ENCODE data around the gene CLNK.

Gene CLNK

DNA sequence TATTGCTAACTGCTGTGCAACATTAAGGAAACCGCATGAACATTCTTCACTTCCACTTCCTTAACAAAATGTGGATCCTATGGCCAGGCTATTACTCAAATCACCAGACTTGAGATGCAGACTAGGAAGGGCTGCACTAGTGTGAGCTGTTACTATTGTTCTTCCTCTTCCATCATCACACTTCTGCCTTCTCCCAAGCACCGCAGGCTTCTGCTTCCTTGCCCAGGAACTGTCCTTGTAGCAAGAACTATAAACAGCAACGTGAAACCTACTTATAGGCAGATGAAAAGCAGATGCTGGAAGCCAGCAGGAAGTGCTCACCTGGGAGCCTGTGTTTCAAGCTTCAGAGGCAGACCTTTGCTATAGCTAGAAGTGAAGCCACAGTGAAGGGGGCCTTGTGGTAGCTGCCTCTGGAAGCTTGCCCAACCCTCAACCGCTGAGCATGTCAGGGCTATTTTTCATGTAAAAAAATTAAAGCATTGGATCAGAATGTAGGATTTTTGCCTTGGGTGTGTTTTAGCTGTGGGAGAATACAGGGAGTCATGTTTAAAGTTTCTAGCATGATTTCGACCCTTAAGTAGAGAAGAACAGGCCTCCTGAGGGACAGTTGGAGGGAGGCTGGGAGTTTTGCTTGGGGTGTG is 43.9 kb downstream of the CLNK start:
- DNase-seq (ENCODE audit: low read depth, low spot score): no peak
- H3K9me3 ChIP-seq (ENCODE audit: control insufficient read depth, insufficient read depth, low read length): no peaks in the 10 kb centered on the region
- no CpG with 5 or more reads among the region's 5 CpGs for whole genome bisulfite sequencing (ENCODE audit: insufficient coverage, insufficient read length)
- H3K4me3 ChIP-seq (ENCODE audit: low read length): no peak overlapping the region
- no peaks in the 10 kb centered on the region for H3K36me3 ChIP-seq (ENCODE audit: control insufficient read depth, insufficient read depth, low read length)
- no peaks in the 10 kb centered on the region for H3K27me3 ChIP-seq (ENCODE audit: control insufficient read depth, insufficient read depth, low read length)
- no peaks in the 10 kb centered on the region for H3K4me1 ChIP-seq (ENCODE audit: control insufficient read depth, insufficient read depth, low read length)
- no peak overlapping the region for H3K27ac ChIP-seq (ENCODE audit: low read length)

DNA sequence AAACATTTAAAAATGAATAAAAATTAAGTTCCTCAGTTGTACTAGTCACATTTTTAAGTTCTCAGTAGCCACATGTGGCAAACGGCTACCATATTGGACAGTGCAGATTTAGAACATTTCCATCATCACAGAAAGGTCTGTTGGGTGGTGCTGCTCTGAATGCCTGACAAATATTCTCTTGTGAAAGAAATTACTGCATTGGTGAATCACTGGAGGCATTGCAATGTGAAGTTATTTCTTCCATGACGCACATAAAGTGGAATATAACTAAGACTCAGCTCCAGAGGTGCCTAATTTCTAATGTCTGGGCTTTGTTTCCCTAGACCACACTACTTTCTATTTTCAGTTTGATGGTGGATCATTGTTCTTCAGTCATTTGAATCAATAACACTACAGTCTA is 44.9 kb downstream of the CLNK start:
- Histone ChIP-seq H3K4me3 (ENCODE audit: low read length) (no peak overlapping the region), H3K9me3 (ENCODE audit: control insufficient read depth, insufficient read depth, low read length) (no peaks in the 10 kb centered on the region), H3K27ac (ENCODE audit: low read length) (no peak overlapping the region), H3K4me1 (ENCODE audit: control insufficient read depth, insufficient read depth, low read length) (no peaks in the 10 kb centered on the region), H3K36me3 (ENCODE audit: control insufficient read depth, insufficient read depth, low read length) (no peaks in the 10 kb centered on the region), H3K27me3 (ENCODE audit: control insufficient read depth, insufficient read depth, low read length) (no peaks in the 10 kb centered on the region)
- no peak for DNase-seq (ENCODE audit: low read depth, low spot score)
- WGBS (ENCODE audit: insufficient coverage, insufficient read length): no CpG with 5 or more reads among the region's 2 CpGs

DNA sequence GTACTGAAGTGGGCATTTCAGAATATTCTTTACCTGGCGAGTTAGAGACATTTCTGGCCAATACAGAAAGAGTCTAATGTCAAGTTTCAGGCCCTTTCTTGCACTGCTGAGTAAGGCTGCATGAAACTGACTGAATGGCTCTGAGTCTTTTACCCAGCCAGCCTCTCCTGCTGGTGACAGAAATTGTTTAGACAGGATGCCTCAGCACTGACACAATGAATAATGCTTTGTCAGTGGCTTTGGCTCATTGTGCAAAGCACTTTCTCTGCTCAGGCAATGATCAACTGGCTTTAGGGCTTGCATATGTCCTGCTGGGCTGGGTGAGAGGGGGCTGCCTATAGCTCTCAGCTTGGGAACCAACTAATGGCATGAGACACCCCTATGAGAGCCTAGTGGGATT is 45.5 kb downstream of the CLNK start:
- Histone ChIP-seq H3K27me3 (ENCODE audit: control insufficient read depth, insufficient read depth, low read length) (no peaks in the 10 kb centered on the region), H3K36me3 (ENCODE audit: control insufficient read depth, insufficient read depth, low read length) (no peaks in the 10 kb centered on the region), H3K9me3 (ENCODE audit: control insufficient read depth, insufficient read depth, low read length) (no peaks in the 10 kb centered on the region), H3K27ac (ENCODE audit: low read length) (no peak overlapping the region), H3K4me1 (ENCODE audit: control insufficient read depth, insufficient read depth, low read length) (no peaks in the 10 kb centered on the region), H3K4me3 (ENCODE audit: low read length) (no peak overlapping the region)
- no peak for DNase-seq (ENCODE audit: low read depth, low spot score)
- WGBS (ENCODE audit: insufficient coverage, insufficient read length): no CpG with 5 or more reads among the region's 1 CpG

DNA sequence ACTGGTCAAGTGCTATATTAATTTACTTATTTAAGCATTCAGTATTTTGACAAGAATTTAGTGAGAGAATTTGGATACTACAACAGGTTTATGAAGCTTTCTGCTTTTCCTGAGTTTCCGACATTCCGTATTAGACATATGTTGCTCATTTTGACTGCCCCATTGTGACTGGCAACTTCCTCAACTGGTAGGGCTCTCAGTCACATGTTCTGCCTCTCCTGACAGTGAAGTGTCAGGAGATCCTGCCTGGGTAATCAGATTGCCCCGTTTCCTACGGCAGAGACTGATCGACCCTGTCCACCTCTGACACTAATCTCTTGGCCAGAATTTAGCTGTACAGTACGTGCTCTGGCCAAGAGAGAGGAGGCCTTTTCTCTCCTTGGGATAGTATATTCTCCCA is 49.5 kb downstream of the CLNK start:
- Histone ChIP-seq H3K9me3 (ENCODE audit: control insufficient read depth, insufficient read depth, low read length) (no peaks in the 10 kb centered on the region), H3K36me3 (ENCODE audit: control insufficient read depth, insufficient read depth, low read length) (no peaks in the 10 kb centered on the region), H3K4me1 (ENCODE audit: control insufficient read depth, insufficient read depth, low read length) (no peaks in the 10 kb centered on the region), H3K27me3 (ENCODE audit: control insufficient read depth, insufficient read depth, low read length) (no peaks in the 10 kb centered on the region), H3K4me3 (ENCODE audit: low read length) (no peak overlapping the region), H3K27ac (ENCODE audit: low read length) (no peak overlapping the region)
- WGBS (ENCODE audit: insufficient coverage, insufficient read length): no CpG with 5 or more reads among the region's 6 CpGs
- no peak for DNase-seq (ENCODE audit: low read depth, low spot score)

DNA sequence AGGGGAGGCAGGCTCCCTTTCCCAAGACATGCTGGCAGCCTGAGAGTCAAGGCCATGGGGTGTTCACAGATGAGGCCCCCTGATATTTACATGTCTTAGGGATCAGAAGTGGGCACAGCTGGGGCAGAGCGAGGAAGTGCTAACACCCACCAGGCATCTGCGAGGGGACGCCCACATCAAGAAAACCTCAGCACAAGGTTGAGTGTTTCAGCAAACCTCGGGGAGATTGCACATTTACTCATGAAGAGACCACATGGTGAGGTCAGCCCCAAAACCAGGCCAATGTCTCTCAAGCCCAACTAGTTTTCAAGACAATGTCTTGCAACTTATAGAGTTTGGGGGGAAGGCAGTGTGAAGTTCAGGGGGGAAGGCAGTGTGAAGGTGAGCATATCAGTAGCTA is 55.2 kb downstream of the CLNK start:
- WGBS (ENCODE audit: insufficient coverage, insufficient read length): no CpG with 5 or more reads among the region's 4 CpGs

DNA sequence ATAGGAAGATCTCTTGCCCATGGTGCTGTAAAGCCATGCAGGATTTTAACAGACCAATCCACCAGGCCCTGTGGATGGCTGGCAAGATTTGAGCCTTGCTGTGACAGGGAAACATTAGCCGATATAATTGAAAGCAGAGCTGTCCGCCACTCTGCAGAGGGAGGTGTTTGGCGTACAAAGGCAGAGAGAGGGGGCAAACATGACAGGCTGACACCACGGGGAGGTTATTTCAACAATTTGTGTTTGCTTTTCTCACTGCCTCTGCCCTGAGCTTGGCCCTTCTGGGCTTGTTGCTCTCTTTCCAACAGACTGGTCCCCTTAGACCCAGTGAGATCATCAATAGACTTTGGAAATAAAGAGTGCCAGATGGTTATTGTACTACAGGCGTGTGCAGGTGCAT is 59.4 kb downstream of the CLNK start:
- no CpG with 5 or more reads among the region's 5 CpGs for WGBS (ENCODE audit: insufficient coverage, insufficient read length)
- Histone ChIP-seq H3K36me3 (ENCODE audit: control insufficient read depth, insufficient read depth, low read length) (no peaks in the 10 kb centered on the region), H3K9me3 (ENCODE audit: control insufficient read depth, insufficient read depth, low read length) (no peaks in the 10 kb centered on the region), H3K27ac (ENCODE audit: low read length) (no peak overlapping the region), H3K4me3 (ENCODE audit: low read length) (no peak overlapping the region), H3K4me1 (ENCODE audit: control insufficient read depth, insufficient read depth, low read length) (no peaks in the 10 kb centered on the region), H3K27me3 (ENCODE audit: control insufficient read depth, insufficient read depth, low read length) (no peaks in the 10 kb centered on the region)
- no peak for DNase-seq (ENCODE audit: low read depth, low spot score)

More for the DNA sequence above, 55.2 kb downstream of the CLNK start:
- Histone ChIP-seq H3K4me3 (ENCODE audit: low read length) (no peak overlapping the region), H3K36me3 (ENCODE audit: control insufficient read depth, insufficient read depth, low read length) (no peaks in the 10 kb centered on the region), H3K27ac (ENCODE audit: low read length) (no peak overlapping the region), H3K9me3 (ENCODE audit: control insufficient read depth, insufficient read depth, low read length) (no peaks in the 10 kb centered on the region), H3K4me1 (ENCODE audit: control insufficient read depth, insufficient read depth, low read length) (no peaks in the 10 kb centered on the region), H3K27me3 (ENCODE audit: control insufficient read depth, insufficient read depth, low read length) (no peaks in the 10 kb centered on the region)
- no peak for DNase-seq (ENCODE audit: low read depth, low spot score)

DNA sequence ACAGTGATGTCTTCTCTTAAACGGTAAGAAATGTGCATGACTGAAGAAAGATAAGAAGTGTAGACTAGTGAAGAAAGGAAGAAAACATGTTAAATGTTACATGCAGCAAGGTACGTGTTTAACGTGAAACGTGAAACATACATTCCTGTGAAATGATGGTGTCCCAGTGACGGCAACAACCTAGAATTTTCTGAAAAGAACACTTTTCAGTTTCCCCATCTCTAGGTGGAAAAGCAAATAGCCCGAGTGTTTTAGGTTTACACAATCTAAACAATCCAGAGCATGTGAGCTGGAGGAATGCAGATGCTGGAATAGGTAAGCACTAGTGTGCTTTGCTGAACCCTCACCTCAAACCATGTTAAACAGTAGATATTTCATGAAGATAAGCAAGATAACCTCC is 60.7 kb downstream of the CLNK start:
- Histone ChIP-seq H3K36me3 (ENCODE audit: control insufficient read depth, insufficient read depth, low read length) (no peaks in the 10 kb centered on the region), H3K27me3 (ENCODE audit: control insufficient read depth, insufficient read depth, low read length) (no peaks in the 10 kb centered on the region), H3K4me3 (ENCODE audit: low read length) (no peak overlapping the region), H3K9me3 (ENCODE audit: control insufficient read depth, insufficient read depth, low read length) (no peaks in the 10 kb centered on the region), H3K4me1 (ENCODE audit: control insufficient read depth, insufficient read depth, low read length) (no peaks in the 10 kb centered on the region), H3K27ac (ENCODE audit: low read length) (no peak overlapping the region)
- WGBS (ENCODE audit: insufficient coverage, insufficient read length): no CpG with 5 or more reads among the region's 6 CpGs
- no peak for DNase-seq (ENCODE audit: low read depth, low spot score)

DNA sequence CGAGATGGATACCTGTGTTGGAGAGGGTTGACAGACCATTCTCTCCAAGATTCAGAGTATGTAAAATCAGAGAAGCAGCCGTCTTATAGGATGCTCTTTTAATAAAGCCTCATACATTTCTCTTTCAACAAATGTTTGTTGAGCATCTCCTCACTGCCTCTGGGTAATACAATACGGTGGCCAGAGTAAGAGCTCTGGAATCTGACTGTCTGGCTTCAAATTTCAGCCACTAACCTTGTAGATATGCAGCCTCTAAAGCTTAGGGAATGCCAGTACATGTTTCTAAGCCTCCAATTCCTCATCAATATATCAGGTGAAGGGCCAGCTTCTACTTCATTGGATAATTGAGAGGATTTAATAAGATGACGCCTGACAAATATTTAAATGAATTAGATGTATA is 61.3 kb downstream of the CLNK start:
- H3K4me1 ChIP-seq (ENCODE audit: control insufficient read depth, insufficient read depth, low read length): no peaks in the 10 kb centered on the region
- no peaks in the 10 kb centered on the region for H3K27me3 ChIP-seq (ENCODE audit: control insufficient read depth, insufficient read depth, low read length)
- H3K9me3 ChIP-seq (ENCODE audit: control insufficient read depth, insufficient read depth, low read length): no peaks in the 10 kb centered on the region
- H3K36me3 ChIP-seq (ENCODE audit: control insufficient read depth, insufficient read depth, low read length): no peaks in the 10 kb centered on the region
- no peak overlapping the region for H3K27ac ChIP-seq (ENCODE audit: low read length)
- WGBS (ENCODE audit: insufficient coverage, insufficient read length): no CpG with 5 or more reads among the region's 4 CpGs
- H3K4me3 ChIP-seq (ENCODE audit: low read length): no peak overlapping the region
- no peak for DNase-seq (ENCODE audit: low read depth, low spot score)

DNA sequence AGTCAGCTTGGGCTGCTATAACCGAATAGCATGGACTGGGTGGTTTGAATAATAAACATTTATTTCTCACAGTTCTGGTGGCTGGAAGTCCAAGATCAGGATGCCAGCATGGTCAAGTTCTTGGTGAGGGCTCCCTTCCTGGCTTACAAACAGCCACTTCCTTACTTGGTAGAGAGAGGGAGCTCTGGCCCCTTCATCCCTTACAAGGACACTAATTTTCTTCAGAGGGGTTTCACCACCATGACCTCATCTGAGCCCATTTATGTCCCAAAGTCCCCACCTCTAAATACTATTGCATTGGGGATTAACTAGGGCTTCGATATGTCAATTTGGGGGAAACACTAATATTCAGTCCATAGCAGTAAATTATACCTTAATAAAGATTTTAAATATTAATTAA is 61.8 kb downstream of the CLNK start:
- Histone ChIP-seq H3K4me1 (ENCODE audit: control insufficient read depth, insufficient read depth, low read length) (no peaks in the 10 kb centered on the region), H3K36me3 (ENCODE audit: control insufficient read depth, insufficient read depth, low read length) (no peaks in the 10 kb centered on the region), H3K4me3 (ENCODE audit: low read length) (no peak overlapping the region), H3K27me3 (ENCODE audit: control insufficient read depth, insufficient read depth, low read length) (no peaks in the 10 kb centered on the region), H3K9me3 (ENCODE audit: control insufficient read depth, insufficient read depth, low read length) (no peaks in the 10 kb centered on the region), H3K27ac (ENCODE audit: low read length) (no peak overlapping the region)
- WGBS (ENCODE audit: insufficient coverage, insufficient read length): no CpG with 5 or more reads among the region's 2 CpGs
- DNase-seq (ENCODE audit: low read depth, low spot score): peak; percentile 11

DNA sequence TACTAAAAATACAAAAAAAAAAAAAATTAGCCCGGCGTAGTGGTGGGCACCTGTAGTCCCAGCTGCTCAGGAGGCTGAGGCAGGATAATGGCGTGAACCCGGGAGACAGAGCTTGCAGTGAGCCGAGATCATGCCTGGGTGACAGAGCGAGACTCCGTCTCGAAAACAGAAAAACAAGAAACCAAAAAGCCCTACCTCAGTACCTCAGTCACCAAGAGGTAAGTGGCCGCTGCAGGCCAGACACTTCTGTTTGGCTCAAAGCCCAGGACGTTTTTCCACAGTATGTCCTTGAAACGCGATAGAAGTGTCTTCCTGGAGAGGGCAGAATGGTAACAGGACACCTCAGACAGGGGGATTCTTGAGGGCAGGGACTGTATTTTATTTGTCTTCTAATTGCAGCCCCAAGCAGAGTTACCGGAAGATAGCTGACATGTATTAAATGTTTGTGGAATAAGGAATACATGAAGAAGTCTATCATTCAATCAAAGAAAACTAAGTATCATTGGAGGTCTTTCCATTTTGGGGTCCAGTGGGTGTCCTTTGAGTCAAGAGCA is 63.6 kb downstream of the CLNK start:
- no peak for DNase-seq (ENCODE audit: low read depth, low spot score)
- Histone ChIP-seq H3K4me1 (ENCODE audit: control insufficient read depth, insufficient read depth, low read length) (no peaks in the 10 kb centered on the region), H3K27me3 (ENCODE audit: control insufficient read depth, insufficient read depth, low read length) (no peaks in the 10 kb centered on the region), H3K9me3 (ENCODE audit: control insufficient read depth, insufficient read depth, low read length) (no peaks in the 10 kb centered on the region), H3K4me3 (ENCODE audit: low read length) (no peak overlapping the region), H3K36me3 (ENCODE audit: control insufficient read depth, insufficient read depth, low read length) (no peaks in the 10 kb centered on the region), H3K27ac (ENCODE audit: low read length) (no peak overlapping the region)
- no CpG with 5 or more reads among the region's 13 CpGs for WGBS (ENCODE audit: insufficient coverage, insufficient read length)

DNA sequence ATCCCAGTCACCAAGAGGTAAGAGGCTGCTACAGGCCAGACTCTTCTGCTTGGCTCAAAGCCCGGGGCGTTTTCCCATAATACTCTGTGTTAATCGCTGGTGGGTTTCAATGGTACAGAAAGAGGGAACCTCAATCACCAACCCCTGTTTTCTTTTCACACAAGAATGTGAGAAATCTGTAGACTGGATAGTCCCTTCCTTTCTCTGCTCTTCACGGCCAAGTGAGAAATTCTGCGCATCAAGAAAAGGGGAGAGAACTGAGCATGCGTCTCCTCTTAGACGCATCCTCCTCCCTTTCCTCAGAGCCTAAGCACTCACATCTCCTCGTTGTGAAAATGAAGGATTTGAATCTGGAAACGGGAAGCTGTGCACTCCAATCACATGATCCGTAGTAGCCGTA is 64.7 kb downstream of the CLNK start:
- Histone ChIP-seq H3K4me1 (ENCODE audit: control insufficient read depth, insufficient read depth, low read length) (no peaks in the 10 kb centered on the region), H3K36me3 (ENCODE audit: control insufficient read depth, insufficient read depth, low read length) (no peaks in the 10 kb centered on the region), H3K4me3 (ENCODE audit: low read length) (no peak overlapping the region), H3K9me3 (ENCODE audit: control insufficient read depth, insufficient read depth, low read length) (no peaks in the 10 kb centered on the region), H3K27ac (ENCODE audit: low read length) (no peak overlapping the region), H3K27me3 (ENCODE audit: control insufficient read depth, insufficient read depth, low read length) (no peaks in the 10 kb centered on the region)
- no peak for DNase-seq (ENCODE audit: low read depth, low spot score)
- no CpG with 5 or more reads among the region's 11 CpGs for WGBS (ENCODE audit: insufficient coverage, insufficient read length)

Data from iPS DF 6.9 (cell line).